ENCODE data around the gene MRPS2.

Gene MRPS2

DNA sequence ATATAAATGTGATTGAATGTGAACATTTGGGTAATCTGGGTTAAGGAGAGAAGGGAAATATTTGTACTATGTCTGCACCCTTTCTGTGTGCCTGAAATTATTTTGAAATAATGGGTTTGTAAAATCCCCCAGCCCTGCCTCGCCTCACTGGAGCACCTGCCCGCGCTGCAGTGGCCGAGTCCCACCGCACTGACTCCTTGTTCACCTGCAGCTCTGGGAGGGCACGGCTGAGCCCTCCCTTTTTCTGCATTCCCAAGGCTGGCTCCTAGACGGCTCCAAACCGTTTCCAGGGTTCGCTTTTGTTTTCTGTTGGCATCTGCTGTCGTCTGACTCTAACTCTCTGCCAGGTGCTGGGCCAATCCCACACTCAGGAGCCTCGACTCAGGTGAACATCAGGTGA, 38.5 kb upstream of the MRPS2 start:
- no peak for TF ChIP-seq CTCF (IDR thresholded peaks at IDR 0.05; ENCODE audit: control insufficient read depth, insufficient read depth, low read depth, low read length, missing control alignments)
- DNase-seq (ENCODE audit: low read depth) = no peak
- H3K4me3 ChIP-seq (ENCODE audit: control insufficient read depth, low read depth, low read length) = no peak overlapping the region

DNA sequence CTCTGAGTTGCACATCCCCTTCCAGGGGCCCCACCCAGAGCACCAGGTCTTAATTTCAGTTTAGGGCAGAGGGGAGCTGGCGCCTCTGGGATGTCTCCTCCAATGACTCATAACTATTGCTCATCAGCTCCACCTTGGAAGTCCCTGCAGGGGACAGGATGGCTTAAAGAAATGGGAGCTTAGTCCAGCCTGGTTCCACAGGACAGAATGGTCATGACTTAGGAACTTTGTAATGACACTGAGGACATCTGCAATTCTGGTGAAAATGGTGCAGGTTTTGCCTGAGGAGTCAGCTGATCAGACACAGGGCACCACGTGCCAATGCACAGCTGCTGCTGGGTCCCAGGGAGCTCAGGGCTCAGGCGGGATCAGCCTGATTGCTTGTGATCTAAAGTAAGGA, 37.3 kb upstream of the MRPS2 start:
- no peak overlapping the region for H3K4me3 ChIP-seq (ENCODE audit: control insufficient read depth, low read depth, low read length)
- no peak for DNase-seq (ENCODE audit: low read depth)
- no peak for TF ChIP-seq CTCF (IDR thresholded peaks at IDR 0.05; ENCODE audit: control insufficient read depth, insufficient read depth, low read depth, low read length, missing control alignments)

GRCh38 chr9:135464181-135464580, 36.3 kb upstream of the MRPS2 start:
- no peak for DNase-seq (ENCODE audit: low read depth)
- no peak for TF ChIP-seq CTCF (IDR thresholded peaks at IDR 0.05; ENCODE audit: control insufficient read depth, insufficient read depth, low read depth, low read length, missing control alignments)
- H3K4me3 ChIP-seq (ENCODE audit: control insufficient read depth, low read depth, low read length) = no peak overlapping the region

GRCh38 chr9:135468854-135469521, 31.5 kb upstream of the MRPS2 start:
- H3K4me3 ChIP-seq (ENCODE audit: control insufficient read depth, low read depth, low read length) = no peak overlapping the region
- no peak for TF ChIP-seq CTCF (IDR thresholded peaks at IDR 0.05; ENCODE audit: control insufficient read depth, insufficient read depth, low read depth, low read length, missing control alignments)
- no peak for DNase-seq (ENCODE audit: low read depth)

DNA sequence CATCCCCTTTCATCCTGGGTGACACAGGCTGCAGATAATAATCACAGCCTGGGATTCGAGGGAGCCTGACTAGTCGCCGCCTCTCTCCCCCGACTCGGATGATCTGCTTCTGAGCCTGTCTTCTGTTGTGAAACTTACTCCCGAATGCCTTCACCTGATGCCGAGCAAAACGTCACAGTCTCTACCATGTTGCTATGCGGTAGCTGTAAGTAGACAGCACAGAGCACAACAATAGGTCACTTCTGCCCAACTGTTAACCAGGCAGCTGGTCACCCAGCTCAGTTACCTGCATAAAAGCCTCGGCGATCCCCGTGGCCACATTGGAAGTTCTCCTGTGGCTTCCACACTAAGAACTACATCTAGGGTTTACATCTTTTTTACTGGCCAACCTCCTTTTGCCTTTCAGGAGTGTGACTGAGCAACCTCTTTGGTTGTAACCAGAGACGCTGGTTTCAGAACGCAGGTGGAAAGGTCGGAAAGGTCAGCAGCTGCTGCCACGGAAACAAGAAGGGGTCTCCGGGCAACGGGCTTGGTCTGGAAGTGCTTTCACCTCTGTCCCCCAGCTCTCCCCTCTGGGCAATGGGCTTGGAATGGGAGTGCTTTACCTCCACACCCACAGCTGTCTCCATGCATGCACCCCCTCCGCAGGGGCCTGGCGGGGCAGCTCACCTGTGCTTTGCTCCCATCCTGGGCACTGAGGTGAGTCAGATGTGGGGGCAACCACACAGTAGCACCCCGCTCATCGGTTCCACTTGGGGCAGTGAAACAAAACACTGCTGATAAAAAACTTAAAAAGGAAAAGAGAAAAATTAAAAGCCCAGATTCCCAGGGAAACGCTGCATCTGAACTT, 28.5 kb upstream of the MRPS2 start:
- no peak for DNase-seq (ENCODE audit: low read depth)
- H3K4me3 ChIP-seq (ENCODE audit: control insufficient read depth, low read depth, low read length) = no peak overlapping the region
- TF ChIP-seq CTCF (IDR thresholded peaks at IDR 0.05; ENCODE audit: control insufficient read depth, insufficient read depth, low read depth, low read length, missing control alignments) = no peak

DNA sequence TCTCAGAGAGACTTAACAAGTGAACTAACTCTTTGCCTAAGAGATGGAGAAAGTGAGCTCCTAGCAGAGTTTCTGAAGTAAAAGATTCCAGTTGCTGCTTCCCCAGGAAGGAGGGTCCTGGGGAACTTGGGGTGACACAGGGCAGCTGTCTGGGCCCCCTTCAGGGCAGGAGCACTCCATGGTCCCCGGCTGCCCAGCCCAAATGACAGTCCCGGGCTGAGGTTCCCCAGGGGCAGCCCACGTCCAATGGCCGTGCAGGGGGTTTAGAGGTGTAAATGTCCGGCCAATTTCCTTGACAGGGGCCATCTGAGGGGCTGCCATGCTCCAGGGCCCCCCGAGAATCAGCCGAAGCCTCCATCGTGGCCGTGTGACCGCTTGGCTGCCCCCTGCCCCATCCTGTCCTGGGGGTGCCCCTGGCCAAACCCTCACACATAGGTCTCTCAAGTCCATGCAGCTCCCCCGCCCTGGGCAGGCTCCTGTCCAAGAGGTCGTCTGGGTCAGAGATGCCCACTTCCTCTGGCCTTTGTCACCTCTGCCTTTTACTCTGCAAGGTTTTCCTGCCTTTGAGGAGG, 26.4 kb upstream of the MRPS2 start:
- TF ChIP-seq CTCF (IDR thresholded peaks at IDR 0.05; ENCODE audit: control insufficient read depth, insufficient read depth, low read depth, low read length, missing control alignments) = no peak
- no peak overlapping the region for H3K4me3 ChIP-seq (ENCODE audit: control insufficient read depth, low read depth, low read length)
- DNase-seq (ENCODE audit: low read depth) = no peak

Data from AG09309 (cell line).